Measurements from ENCODE around the gene PTP4A2. TPM values are rescaled to one million over a fixed set of nuclear protein-coding genes. Genes with fewer than 3 reads are reported as not detected.

Gene PTP4A2
- total and polyA plus RNA-seq, 2 of the 8 experiments (the other 6 are each of a cell fraction or from before 2014, with no cell fraction given), result 87.4 to 214 TPM

GRCh38 chr1:31857863-31858262, 80.3 kb downstream of the PTP4A2 start:
- Histone ChIP-seq H3K9me3 (ENCODE audit: insufficient read depth in 2 of 2, low read depth in 1 of 2, low read length in 1 of 2) (no peaks in the 10 kb centered on the region), H3K23me2 (ENCODE audit: low read depth, low read length) (no peaks in the 10 kb centered on the region), H3K9ac (replicated peaks in 1 of 4; ENCODE audit: extremely low read depth in 1 of 4, low read depth in 3 of 4, low read length in 3 of 4) (no peak overlapping the region), H3K4me1 (replicated peaks in 1 of 4; ENCODE audit: control insufficient read depth in 3 of 4, insufficient read depth in 4 of 4, low read length in 3 of 4) (peaks cover 0 to 4% (median 0%) of the 10 kb centered on the region in 4 experiments; a peak in 2 of 7 replicates), H3K36me3 (ENCODE audit: control insufficient read depth in 2 of 4, insufficient read depth in 4 of 4, low read length in 3 of 4) (no peaks in the 10 kb centered on the region), H4K8ac (ENCODE audit: extremely low read depth, insufficient read depth, low read length) (no peak overlapping the region), H2BK120ac (replicated peaks; ENCODE audit: low read depth, low read length) (no peak overlapping the region), H2AK5ac (ENCODE audit: low read depth, low read length) (no peak overlapping the region), H2BK20ac (ENCODE audit: low read length) (no peak overlapping the region), H3K4me3 (ENCODE audit: extremely low read depth in 1 of 4, insufficient read depth in 2 of 4, low read depth in 3 of 4, low read length in 4 of 4) (no peak overlapping the region), H3K4ac (replicated peaks; ENCODE audit: insufficient read length, low read depth, low read length) (no peak overlapping the region), H2BK5ac (ENCODE audit: low read depth, low read length) (no peak overlapping the region), H3K56ac (replicated peaks; ENCODE audit: insufficient read length, low read depth, low read length) (no peak overlapping the region), H4K91ac (replicated peaks; ENCODE audit: insufficient read length, low read length) (no peak overlapping the region), H2BK12ac (ENCODE audit: low read depth, low read length) (no peak overlapping the region), H3K79me2 (ENCODE audit: control insufficient read depth in 1 of 2, insufficient read depth in 2 of 2, low read length in 2 of 2) (no peaks in the 10 kb centered on the region), H3K18ac (ENCODE audit: extremely low read depth, low read length) (no peak overlapping the region), H3K4me2 (ENCODE audit: insufficient read depth in 1 of 2, low read depth in 2 of 2, low read length in 2 of 2) (no peak overlapping the region), H3K27ac (ENCODE audit: low read depth, low read length) (no peak overlapping the region), H3K79me1 (ENCODE audit: low read depth, low read length) (no peaks in the 10 kb centered on the region), H4K5ac (ENCODE audit: insufficient read length, low read depth, low read length) (no peak overlapping the region), H3K14ac (ENCODE audit: insufficient read length) (no peak overlapping the region), H2AFZ (ENCODE audit: low read length) (no peak overlapping the region), H2BK15ac (ENCODE audit: low read length) (no peak overlapping the region), H3K27me3 (replicated peaks in 1 of 4; ENCODE audit: control insufficient read depth in 3 of 4, extremely low read depth in 1 of 4, insufficient read depth in 3 of 4, low read length in 3 of 4) (no peaks in the 10 kb centered on the region; a peak in 1 of 7 replicates), H4K20me1 (replicated peaks in 1 of 2; ENCODE audit: control insufficient read depth in 1 of 2, insufficient read depth in 2 of 2, low read length in 2 of 2) (no peaks in the 10 kb centered on the region), H3K23ac (ENCODE audit: insufficient read length) (no peak overlapping the region)
- CTCF ChIA-PET (ENCODE audit: partially characterized antibody), result no interaction called here
- WGBS, 2 experiments (ENCODE audit: extremely low coverage in 1 of 2, insufficient coverage in 1 of 2, insufficient read length in 1 of 2, insufficient replicate concordance in 2 of 2, low coverage in 1 of 2, low lambda C conversion rate in 2 of 2, missing lambda C conversion rate in 1 of 2), result 90% methylated on average over 6 of the region's 6 CpGs; no CpG with 5 or more reads in 1 of the 2 experiments
- FAIRE-seq (no peak), DNase-seq (ENCODE audit: low read depth in 1 of 2, low spot score in 2 of 2) (no peak)
- POLR2A ChIA-PET (ENCODE audit: partially characterized antibody), result no interaction called here
- no peak for TF ChIP-seq CTBP2 (IDR thresholded peaks at IDR 0.05; ENCODE audit: borderline replicate concordance, insufficient read depth, insufficient read length, low read length)
- TF ChIP-seq SP4 (IDR thresholded peaks at IDR 0.05; ENCODE audit: low read length), result no peak
- no peak for TF ChIP-seq PHF8 (conservative IDR thresholded peaks at IDR 0.05; ENCODE audit: low read depth, low read length)
- no peak for TF ChIP-seq TEAD4 (IDR thresholded peaks at IDR 0.05; ENCODE audit: low read depth, low read length)
- TF ChIP-seq SIN3A (conservative IDR thresholded peaks at IDR 0.05 in 1 of 2, IDR thresholded peaks at IDR 0.05 in 1 of 2; ENCODE audit: low read depth in 1 of 2, low read length in 2 of 2), result no peak
- TF ChIP-seq CBX5 (IDR thresholded peaks at IDR 0.05; ENCODE audit: low read depth, low read length), result no peak
- TF ChIP-seq SRF (IDR thresholded peaks at IDR 0.05; ENCODE audit: low read depth, low read length), result no peak
- TF ChIP-seq, protein P1, sequence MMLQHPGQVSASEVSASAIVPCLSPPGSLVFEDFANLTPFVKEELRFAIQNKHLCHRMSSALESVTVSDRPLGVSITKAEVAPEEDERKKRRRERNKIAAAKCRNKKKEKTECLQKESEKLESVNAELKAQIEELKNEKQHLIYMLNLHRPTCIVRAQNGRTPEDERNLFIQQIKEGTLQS (IDR thresholded peaks at IDR 0.05; ENCODE audit: insufficient read depth, low read depth, low read length), result no peak
- TF ChIP-seq RXRA (IDR thresholded peaks at IDR 0.05; ENCODE audit: insufficient read depth, low read depth, low read length), result no peak
- TF ChIP-seq MAFK (IDR thresholded peaks at IDR 0.05; ENCODE audit: low read depth, low read length), result no peak
- no peak for TF ChIP-seq ZNF274 (IDR thresholded peaks at IDR 0.05; ENCODE audit: borderline replicate concordance, extremely low read depth, low read length)
- no peak for TF ChIP-seq SP1 (IDR thresholded peaks at IDR 0.05; ENCODE audit: low read depth, low read length)
- no peak for TF ChIP-seq KDM5A (IDR thresholded peaks at IDR 0.05; ENCODE audit: low read length)
- no peak for TF ChIP-seq CHD1 (IDR thresholded peaks at IDR 0.05; ENCODE audit: low read depth, low read length)
- no peak for TF ChIP-seq EGR1 (IDR thresholded peaks at IDR 0.05; ENCODE audit: borderline replicate concordance, low read depth, low read length)
